SK-N-SH treated with all-trans-retinoic acid at 6 μM for 48 hours (cell line): ENCODE data around the gene KCNMB2.

Experiments
- ATAC-seq: fragments of 200-7000 bp; cut with Tn5 transposase; 3 replicates; pipeline ENCODE4 v1.9.1; 2020; ENCODE audit warnings: mild to moderate bottlenecking, moderate library complexity
- ARNTL ChIP-seq: fragments of 450-650 bp; formaldehyde crosslinking; IDR thresholded peaks from 2 replicates; pipeline ENCODE4 v1.5.0; 2020; ENCODE audit warnings: low read depth, mild to moderate bottlenecking, moderate library complexity, borderline replicate concordance
- CSDC2 ChIP-seq: fragments of 250-450 bp; sonication (Bioruptor Pico); IDR thresholded peaks from 2 replicates; pipeline ENCODE4 v1.5.0; 2020; ENCODE audit warnings: mild to moderate bottlenecking, moderate library complexity
- ESRRG ChIP-seq: fragments of 250-450 bp; sonication (Bioruptor Pico); IDR thresholded peaks from 2 replicates; pipeline ENCODE4 v1.6.1; 2021; ENCODE audit warnings: mild to moderate bottlenecking
- GLIS3 ChIP-seq: fragments of 250-450 bp; sonication (Bioruptor Pico); IDR thresholded peaks from 2 replicates; pipeline ENCODE4 v1.5.0; 2020; ENCODE audit warnings: mild to moderate bottlenecking, moderate library complexity
- ISL1 ChIP-seq: fragments of 250-450 bp; sonication (Bioruptor Pico); IDR thresholded peaks from 2 replicates; pipeline ENCODE4 v2.1.2; 2022; ENCODE audit warnings: mild to moderate bottlenecking, moderate library complexity
- OSR1 ChIP-seq: fragments of 250-450 bp; sonication (Bioruptor Pico); IDR thresholded peaks from 2 replicates; pipeline ENCODE4 v1.8.0; 2022; ENCODE audit warnings: moderate library complexity, mild to moderate bottlenecking, inconsistent platforms
- SNAI2 ChIP-seq: fragments of 250-450 bp; sonication (Bioruptor Pico); IDR thresholded peaks from 2 replicates; pipeline ENCODE4 v1.5.0; 2020; ENCODE audit warnings: mild to moderate bottlenecking, moderate library complexity
- TCF4 ChIP-seq: fragments of 250-450 bp; sonication (Bioruptor Pico); IDR thresholded peaks from 2 replicates; pipeline ENCODE4 v1.8.0; 2021; ENCODE audit warnings: mild to moderate bottlenecking, moderate library complexity, borderline replicate concordance
- TOX ChIP-seq: fragments of 250-450 bp; sonication (Bioruptor Pico); IDR thresholded peaks from 2 replicates; pipeline ENCODE4 v1.8.0; 2021; ENCODE audit warnings: mild to moderate bottlenecking, moderate library complexity, borderline replicate concordance
- ZC3H10 ChIP-seq: fragments of 250-450 bp; sonication (Bioruptor Pico); IDR thresholded peaks from 2 replicates; pipeline ENCODE4 v1.5.1; 2021; ENCODE audit warnings: mild to moderate bottlenecking, moderate library complexity
- ZFP3 ChIP-seq: fragments of 250-450 bp; sonication (Bioruptor Pico); IDR thresholded peaks from 2 replicates; pipeline ENCODE4 v1.5.0; 2020; ENCODE audit warnings: mild to moderate bottlenecking, moderate library complexity
- ZFP30 ChIP-seq: fragments of 450-650 bp; formaldehyde crosslinking; IDR thresholded peaks from 2 replicates; pipeline ENCODE4 v1.5.0; 2022; ENCODE audit warnings: mild to moderate bottlenecking, moderate library complexity
- ZNF565 ChIP-seq: fragments of 450-650 bp; formaldehyde crosslinking; conservative IDR thresholded peaks from 2 replicates; pipeline ENCODE4 v1.5.0; 2020; ENCODE audit warnings: low read depth, mild to moderate bottlenecking, moderate library complexity
- ZNF70 ChIP-seq: fragments of 450-650 bp; formaldehyde crosslinking; IDR thresholded peaks from 2 replicates; pipeline ENCODE4 v1.5.0; 2020; ENCODE audit warnings: mild to moderate bottlenecking, moderate library complexity
- ZNF8 ChIP-seq: fragments of 450-650 bp; formaldehyde crosslinking; IDR thresholded peaks from 2 replicates; pipeline ENCODE4 v1.5.0; 2020; ENCODE audit warnings: mild to moderate bottlenecking, moderate library complexity
- TF ChIP-seq, protein P1 (sequence below): fragments of 250-450 bp; sonication (Bioruptor Pico); IDR thresholded peaks from 2 replicates; pipeline ENCODE4 v1.5.1; 2021; ENCODE audit warnings: mild to moderate bottlenecking, moderate library complexity
- TF ChIP-seq, protein P2 (sequence below): fragments of 250-450 bp; sonication (Bioruptor Pico); IDR thresholded peaks from 2 replicates; pipeline ENCODE4 v1.5.0; 2020; ENCODE audit warnings: mild to moderate bottlenecking, moderate library complexity
- TF ChIP-seq, protein P3 (sequence below): fragments of 250-450 bp; sonication (Bioruptor Pico); IDR thresholded peaks from 2 replicates; pipeline ENCODE4 v1.8.0; 2020; ENCODE audit warnings: mild to moderate bottlenecking, moderate library complexity, borderline replicate concordance
- TF ChIP-seq, protein P4 (sequence below): fragments of 250-450 bp; sonication (Bioruptor Pico); IDR thresholded peaks from 2 replicates; pipeline ENCODE4 v1.5.1; 2020; ENCODE audit warnings: low read depth, mild to moderate bottlenecking, moderate library complexity
- TF ChIP-seq, protein P5 (sequence below): fragments of 250-450 bp; sonication (Bioruptor Pico); IDR thresholded peaks from 2 replicates; pipeline ENCODE4 v1.8.0; 2021; ENCODE audit warnings: low read depth, mild to moderate bottlenecking, moderate library complexity, borderline replicate concordance

Gene KCNMB2

DNA sequence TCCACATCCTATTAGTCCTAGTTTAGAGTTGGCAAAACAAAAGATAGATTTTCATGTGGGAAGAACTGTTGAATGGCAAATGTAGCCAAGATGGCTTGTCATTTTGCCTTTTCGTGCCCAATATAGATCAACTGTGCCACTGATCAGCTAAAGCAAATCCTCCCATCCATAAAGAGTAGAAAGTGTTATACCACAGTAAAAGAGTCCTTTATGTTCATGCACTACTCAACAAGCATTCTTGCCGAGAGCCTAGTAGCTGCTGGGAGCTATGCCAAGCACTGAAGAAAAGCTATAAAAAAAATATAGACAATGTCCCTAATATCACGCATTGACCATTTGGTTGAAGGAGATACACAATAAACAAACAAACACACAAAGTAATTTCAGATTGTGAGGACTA lies 225.2 kb downstream of the KCNMB2 start:
- TF ChIP-seq ISL1, result no peak
- no peak for TF ChIP-seq ZNF565 (CRISPR knock-in tag)
- no peak for TF ChIP-seq CSDC2 (CRISPR knock-in tag)
- TF ChIP-seq, all 23 proteins: peak for 0
- no peak for ATAC-seq

DNA sequence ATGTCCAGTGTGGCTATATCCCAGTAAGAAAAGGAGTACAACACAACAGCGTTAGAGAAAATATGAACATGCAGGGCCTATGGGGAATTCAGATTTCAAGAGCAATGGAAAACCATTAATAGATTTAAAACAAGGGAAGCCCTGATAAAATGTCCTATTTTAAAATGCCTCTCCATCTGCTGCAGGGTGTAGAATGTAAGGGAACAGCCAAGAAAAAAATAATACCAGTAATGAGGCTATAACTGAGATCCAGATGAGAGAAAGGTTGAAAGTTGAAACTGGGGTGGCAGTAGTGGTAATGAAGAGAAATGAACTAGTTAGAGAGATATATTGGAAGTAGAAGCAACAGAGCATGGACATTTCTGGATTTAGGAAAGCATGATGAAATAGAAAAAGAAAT lies 226.1 kb downstream of the KCNMB2 start:
- no peak for ATAC-seq
- TF ChIP-seq ZNF565 (CRISPR knock-in tag) (no peak), ZFP30 (no peak), ZNF8 (CRISPR knock-in tag) (no peak), SNAI2 (CRISPR knock-in tag) (no peak), TOX (CRISPR knock-in tag) (no peak), ESRRG (CRISPR knock-in tag) (no peak), ZNF70 (CRISPR knock-in tag) (no peak), TCF4 (CRISPR knock-in tag) (no peak), ZFP3 (CRISPR knock-in tag) (no peak), ZC3H10 (CRISPR knock-in tag) (no peak), GLIS3 (CRISPR knock-in tag) (no peak), OSR1 (CRISPR knock-in tag) (no peak), ARNTL (no peak)
- TF ChIP-seq, protein P1, sequence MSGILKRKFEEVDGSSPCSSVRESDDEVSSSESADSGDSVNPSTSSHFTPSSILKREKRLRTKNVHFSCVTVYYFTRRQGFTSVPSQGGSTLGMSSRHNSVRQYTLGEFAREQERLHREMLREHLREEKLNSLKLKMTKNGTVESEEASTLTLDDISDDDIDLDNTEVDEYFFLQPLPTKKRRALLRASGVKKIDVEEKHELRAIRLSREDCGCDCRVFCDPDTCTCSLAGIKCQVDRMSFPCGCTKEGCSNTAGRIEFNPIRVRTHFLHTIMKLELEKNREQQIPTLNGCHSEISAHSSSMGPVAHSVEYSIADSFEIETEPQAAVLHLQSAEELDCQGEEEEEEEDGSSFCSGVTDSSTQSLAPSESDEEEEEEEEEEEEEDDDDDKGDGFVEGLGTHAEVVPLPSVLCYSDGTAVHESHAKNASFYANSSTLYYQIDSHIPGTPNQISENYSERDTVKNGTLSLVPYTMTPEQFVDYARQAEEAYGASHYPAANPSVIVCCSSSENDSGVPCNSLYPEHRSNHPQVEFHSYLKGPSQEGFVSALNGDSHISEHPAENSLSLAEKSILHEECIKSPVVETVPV (CRISPR knock-in tag), result no peak
- TF ChIP-seq, protein P2, sequence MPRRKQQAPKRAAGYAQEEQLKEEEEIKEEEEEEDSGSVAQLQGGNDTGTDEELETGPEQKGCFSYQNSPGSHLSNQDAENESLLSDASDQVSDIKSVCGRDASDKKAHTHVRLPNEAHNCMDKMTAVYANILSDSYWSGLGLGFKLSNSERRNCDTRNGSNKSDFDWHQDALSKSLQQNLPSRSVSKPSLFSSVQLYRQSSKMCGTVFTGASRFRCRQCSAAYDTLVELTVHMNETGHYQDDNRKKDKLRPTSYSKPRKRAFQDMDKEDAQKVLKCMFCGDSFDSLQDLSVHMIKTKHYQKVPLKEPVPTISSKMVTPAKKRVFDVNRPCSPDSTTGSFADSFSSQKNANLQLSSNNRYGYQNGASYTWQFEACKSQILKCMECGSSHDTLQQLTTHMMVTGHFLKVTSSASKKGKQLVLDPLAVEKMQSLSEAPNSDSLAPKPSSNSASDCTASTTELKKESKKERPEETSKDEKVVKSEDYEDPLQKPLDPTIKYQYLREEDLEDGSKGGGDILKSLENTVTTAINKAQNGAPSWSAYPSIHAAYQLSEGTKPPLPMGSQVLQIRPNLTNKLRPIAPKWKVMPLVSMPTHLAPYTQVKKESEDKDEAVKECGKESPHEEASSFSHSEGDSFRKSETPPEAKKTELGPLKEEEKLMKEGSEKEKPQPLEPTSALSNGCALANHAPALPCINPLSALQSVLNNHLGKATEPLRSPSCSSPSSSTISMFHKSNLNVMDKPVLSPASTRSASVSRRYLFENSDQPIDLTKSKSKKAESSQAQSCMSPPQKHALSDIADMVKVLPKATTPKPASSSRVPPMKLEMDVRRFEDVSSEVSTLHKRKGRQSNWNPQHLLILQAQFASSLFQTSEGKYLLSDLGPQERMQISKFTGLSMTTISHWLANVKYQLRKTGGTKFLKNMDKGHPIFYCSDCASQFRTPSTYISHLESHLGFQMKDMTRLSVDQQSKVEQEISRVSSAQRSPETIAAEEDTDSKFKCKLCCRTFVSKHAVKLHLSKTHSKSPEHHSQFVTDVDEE (CRISPR knock-in tag), result no peak
- TF ChIP-seq, protein P3, sequence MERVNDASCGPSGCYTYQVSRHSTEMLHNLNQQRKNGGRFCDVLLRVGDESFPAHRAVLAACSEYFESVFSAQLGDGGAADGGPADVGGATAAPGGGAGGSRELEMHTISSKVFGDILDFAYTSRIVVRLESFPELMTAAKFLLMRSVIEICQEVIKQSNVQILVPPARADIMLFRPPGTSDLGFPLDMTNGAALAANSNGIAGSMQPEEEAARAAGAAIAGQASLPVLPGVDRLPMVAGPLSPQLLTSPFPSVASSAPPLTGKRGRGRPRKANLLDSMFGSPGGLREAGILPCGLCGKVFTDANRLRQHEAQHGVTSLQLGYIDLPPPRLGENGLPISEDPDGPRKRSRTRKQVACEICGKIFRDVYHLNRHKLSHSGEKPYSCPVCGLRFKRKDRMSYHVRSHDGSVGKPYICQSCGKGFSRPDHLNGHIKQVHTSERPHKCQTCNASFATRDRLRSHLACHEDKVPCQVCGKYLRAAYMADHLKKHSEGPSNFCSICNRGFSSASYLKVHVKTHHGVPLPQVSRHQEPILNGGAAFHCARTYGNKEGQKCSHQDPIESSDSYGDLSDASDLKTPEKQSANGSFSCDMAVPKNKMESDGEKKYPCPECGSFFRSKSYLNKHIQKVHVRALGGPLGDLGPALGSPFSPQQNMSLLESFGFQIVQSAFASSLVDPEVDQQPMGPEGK, result no peak
- TF ChIP-seq, protein P4, sequence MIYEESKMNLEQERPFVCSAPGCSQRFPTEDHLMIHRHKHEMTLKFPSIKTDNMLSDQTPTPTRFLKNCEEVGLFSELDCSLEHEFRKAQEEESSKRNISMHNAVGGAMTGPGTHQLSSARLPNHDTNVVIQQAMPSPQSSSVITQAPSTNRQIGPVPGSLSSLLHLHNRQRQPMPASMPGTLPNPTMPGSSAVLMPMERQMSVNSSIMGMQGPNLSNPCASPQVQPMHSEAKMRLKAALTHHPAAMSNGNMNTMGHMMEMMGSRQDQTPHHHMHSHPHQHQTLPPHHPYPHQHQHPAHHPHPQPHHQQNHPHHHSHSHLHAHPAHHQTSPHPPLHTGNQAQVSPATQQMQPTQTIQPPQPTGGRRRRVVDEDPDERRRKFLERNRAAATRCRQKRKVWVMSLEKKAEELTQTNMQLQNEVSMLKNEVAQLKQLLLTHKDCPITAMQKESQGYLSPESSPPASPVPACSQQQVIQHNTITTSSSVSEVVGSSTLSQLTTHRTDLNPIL (CRISPR knock-in tag), result no peak

DNA sequence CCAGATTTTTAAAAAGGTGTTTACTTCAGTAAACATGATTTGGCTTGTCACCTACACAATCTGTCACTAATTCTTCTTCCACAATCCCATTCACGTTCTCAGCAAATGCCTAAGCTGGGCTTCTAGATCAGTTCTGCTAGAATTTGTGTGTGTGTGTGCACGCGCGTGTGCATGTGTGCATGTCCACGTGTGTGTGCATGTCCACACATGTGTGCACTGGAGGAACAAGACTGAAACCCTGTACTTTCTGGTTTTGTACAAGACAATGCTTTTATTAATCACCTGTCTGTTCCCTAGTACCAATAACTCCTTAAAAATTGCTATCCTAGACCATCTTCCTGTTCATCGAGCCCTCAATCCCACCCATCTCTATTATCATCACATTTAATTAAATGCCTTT lies 229.2 kb downstream of the KCNMB2 start:
- TF ChIP-seq ZNF8 (CRISPR knock-in tag) (no peak), CSDC2 (CRISPR knock-in tag) (no peak), SNAI2 (CRISPR knock-in tag) (no peak), GLIS3 (CRISPR knock-in tag) (no peak), ZNF565 (CRISPR knock-in tag) (no peak), OSR1 (CRISPR knock-in tag) (no peak), TCF4 (CRISPR knock-in tag) (no peak), ZC3H10 (CRISPR knock-in tag) (no peak), ESRRG (CRISPR knock-in tag) (no peak)
- TF ChIP-seq, protein P1 (CRISPR knock-in tag), result no peak
- TF ChIP-seq, all 23 proteins: peak for 0
- no peak for ATAC-seq

DNA sequence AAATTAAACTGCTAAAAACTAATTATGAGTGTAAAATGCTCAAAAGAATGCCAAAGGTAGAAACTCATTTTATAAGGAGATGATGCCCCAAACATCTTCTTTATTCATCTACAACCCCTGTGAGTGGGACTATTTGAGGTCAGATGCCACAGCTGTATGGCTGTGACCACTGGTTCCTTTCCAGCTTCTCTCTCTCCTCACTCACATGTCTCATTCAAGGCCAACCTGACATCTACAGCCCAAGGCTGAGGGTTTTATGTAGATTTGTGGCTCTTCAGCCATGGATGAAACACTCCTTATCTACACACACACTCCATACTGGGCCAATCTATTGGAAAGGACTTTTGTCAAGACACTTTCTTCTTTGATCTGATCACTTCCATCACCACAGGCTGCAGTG lies 231.3 kb downstream of the KCNMB2 start:
- ATAC-seq, result no peak
- no peak for TF ChIP-seq ZNF8 (CRISPR knock-in tag)
- TF ChIP-seq, protein P5, sequence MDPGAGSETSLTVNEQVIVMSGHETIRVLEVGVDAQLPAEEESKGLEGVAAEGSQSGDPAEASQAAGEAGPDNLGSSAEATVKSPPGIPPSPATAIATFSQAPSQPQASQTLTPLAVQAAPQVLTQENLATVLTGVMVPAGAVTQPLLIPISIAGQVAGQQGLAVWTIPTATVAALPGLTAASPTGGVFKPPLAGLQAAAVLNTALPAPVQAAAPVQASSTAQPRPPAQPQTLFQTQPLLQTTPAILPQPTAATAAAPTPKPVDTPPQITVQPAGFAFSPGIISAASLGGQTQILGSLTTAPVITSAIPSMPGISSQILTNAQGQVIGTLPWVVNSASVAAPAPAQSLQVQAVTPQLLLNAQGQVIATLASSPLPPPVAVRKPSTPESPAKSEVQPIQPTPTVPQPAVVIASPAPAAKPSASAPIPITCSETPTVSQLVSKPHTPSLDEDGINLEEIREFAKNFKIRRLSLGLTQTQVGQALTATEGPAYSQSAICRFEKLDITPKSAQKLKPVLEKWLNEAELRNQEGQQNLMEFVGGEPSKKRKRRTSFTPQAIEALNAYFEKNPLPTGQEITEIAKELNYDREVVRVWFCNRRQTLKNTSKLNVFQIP (CRISPR knock-in tag), result no peak
- TF ChIP-seq, protein P2 (CRISPR knock-in tag), result no peak
- no peak for TF ChIP-seq SNAI2 (CRISPR knock-in tag)
- TF ChIP-seq OSR1 (CRISPR knock-in tag), result no peak
- TF ChIP-seq, protein P1 (CRISPR knock-in tag), result no peak
- no peak for TF ChIP-seq CSDC2 (CRISPR knock-in tag)
- no peak for TF ChIP-seq ZFP3 (CRISPR knock-in tag)
